GM23338 (cell line): ENCODE results near the gene NME4.
"Not testable (repeated sequence)": the region's sequence is repeated elsewhere in the genome, so short reads cannot be mapped to it uniquely, and the experiment has no call there.

Source experiments
- CREB1 ChIP-seq: fragments of 250-450 bp; sonication (Bioruptor Pico); IDR thresholded peaks from 2 replicates; pipeline ENCODE4 v1.5.0; 2020; ENCODE audit warnings: low read depth, mild to moderate bottlenecking, moderate library complexity
- EZH2 ChIP-seq: fragments of 200-600 bp; sonication (generic); IDR thresholded peaks from one replicate; pipeline ENCODE4 v1.8.0; 2017; ENCODE audit warnings: antibody characterized with exemption, mild to moderate bottlenecking, low read depth; ENCODE audit not compliant: unreplicated experiment
- EZH2phosphoT487 ChIP-seq: fragments of 200-600 bp; sonication (generic); IDR thresholded peaks from one replicate; pipeline ENCODE4 v1.8.1; 2018; ENCODE audit warnings: antibody characterized with exemption; ENCODE audit not compliant: unreplicated experiment
- JUNB ChIP-seq: IDR thresholded peaks from one replicate; pipeline ENCODE4 v1.6.1; 2016; ENCODE audit warnings: antibody characterized with exemption; ENCODE audit not compliant: unreplicated experiment
- NANOG ChIP-seq: IDR thresholded peaks from 2 replicates; pipeline ENCODE4 v1.6.1; 2016; ENCODE audit warnings: antibody characterized with exemption, borderline replicate concordance
- POLR2AphosphoS5 ChIP-seq: IDR thresholded peaks from 2 replicates; pipeline ENCODE4 v1.6.1; 2016; ENCODE audit warnings: antibody characterized with exemption, low read depth
- STAT1 ChIP-seq: IDR thresholded peaks from one replicate; pipeline ENCODE4 v1.6.1; 2016; ENCODE audit warnings: antibody characterized with exemption; ENCODE audit not compliant: unreplicated experiment
- ZNF114 ChIP-seq: fragments of 250-450 bp; sonication (Bioruptor Pico); IDR thresholded peaks from 2 replicates; pipeline ENCODE4 v1.5.0; 2020; ENCODE audit warnings: mild to moderate bottlenecking, moderate library complexity
- ZNF331 ChIP-seq: fragments of 250-450 bp; sonication (Bioruptor Pico); IDR thresholded peaks from 2 replicates; pipeline ENCODE4 v1.5.0; 2020; ENCODE audit warnings: low read depth, mild to moderate bottlenecking, moderate library complexity
- TF ChIP-seq, protein P1 (sequence below), 2 experiments: fragments of 200-600 bp in 1 of 2; sonication (generic) in 1 of 2; conservative IDR thresholded peaks; 2 replicates each; pipeline versions ENCODE4 v1.5.1 to v1.6.1; 2016 to 2017; ENCODE audit warnings: antibody characterized with exemption in 2 of 2, low read depth in 2 of 2, mild to moderate bottlenecking in 2 of 2, moderate library complexity in 1 of 2
- TF ChIP-seq, protein P2 (sequence below): IDR thresholded peaks from 2 replicates; pipeline ENCODE4 v1.6.1; 2016; ENCODE audit warnings: antibody characterized with exemption
- TF ChIP-seq, protein P3 (sequence below): IDR thresholded peaks from one replicate; pipeline ENCODE4 v1.6.1; 2018; ENCODE audit warnings: antibody characterized with exemption; ENCODE audit not compliant: unreplicated experiment
- TF ChIP-seq, protein P4 (sequence below): fragments of 250-450 bp; sonication (Bioruptor Pico); IDR thresholded peaks from 2 replicates; pipeline ENCODE4 v1.5.0; 2020; ENCODE audit warnings: mild to moderate bottlenecking, moderate library complexity

DNA sequence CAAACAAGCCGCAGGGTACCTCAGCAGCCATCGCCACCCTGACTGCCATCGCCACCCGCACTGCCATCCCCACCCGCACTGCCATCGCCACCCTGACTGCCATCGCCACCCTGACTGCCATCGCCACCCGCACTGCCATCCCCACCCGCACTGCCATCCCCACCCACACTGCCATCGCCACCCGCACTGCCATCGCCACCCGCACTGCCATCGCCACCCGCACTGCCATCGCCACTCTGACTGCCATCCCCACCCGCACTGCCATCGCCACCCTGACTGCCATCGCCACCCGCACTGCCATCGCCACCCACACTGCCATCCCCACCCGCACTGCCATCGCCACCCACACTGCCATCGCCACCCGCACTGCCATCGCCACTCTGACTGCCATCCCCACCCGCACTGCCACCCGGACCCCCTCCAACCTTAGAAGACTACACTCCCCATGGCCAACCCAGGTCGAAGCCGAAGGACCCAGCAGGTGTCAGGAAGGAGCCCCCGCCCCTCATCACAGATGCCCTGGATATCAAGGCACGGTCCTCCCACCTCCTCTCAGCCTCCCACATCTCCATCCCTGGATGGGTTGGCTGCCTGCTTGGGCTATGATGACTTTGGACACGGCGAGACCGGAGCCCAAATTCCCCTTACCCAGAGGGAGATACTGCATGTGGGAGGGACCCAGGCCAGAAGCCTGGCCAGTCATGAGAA, 18.7 kb upstream of the NME4 start:
- TF ChIP-seq, protein P1, sequence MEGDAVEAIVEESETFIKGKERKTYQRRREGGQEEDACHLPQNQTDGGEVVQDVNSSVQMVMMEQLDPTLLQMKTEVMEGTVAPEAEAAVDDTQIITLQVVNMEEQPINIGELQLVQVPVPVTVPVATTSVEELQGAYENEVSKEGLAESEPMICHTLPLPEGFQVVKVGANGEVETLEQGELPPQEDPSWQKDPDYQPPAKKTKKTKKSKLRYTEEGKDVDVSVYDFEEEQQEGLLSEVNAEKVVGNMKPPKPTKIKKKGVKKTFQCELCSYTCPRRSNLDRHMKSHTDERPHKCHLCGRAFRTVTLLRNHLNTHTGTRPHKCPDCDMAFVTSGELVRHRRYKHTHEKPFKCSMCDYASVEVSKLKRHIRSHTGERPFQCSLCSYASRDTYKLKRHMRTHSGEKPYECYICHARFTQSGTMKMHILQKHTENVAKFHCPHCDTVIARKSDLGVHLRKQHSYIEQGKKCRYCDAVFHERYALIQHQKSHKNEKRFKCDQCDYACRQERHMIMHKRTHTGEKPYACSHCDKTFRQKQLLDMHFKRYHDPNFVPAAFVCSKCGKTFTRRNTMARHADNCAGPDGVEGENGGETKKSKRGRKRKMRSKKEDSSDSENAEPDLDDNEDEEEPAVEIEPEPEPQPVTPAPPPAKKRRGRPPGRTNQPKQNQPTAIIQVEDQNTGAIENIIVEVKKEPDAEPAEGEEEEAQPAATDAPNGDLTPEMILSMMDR (conservative IDR thresholded peaks at IDR 0.05; ENCODE audit: low read depth in 2 of 2) = not testable (repeated sequence)
- TF ChIP-seq CREB1 (CRISPR knock-in tag); POLR2AphosphoS5; EZH2phosphoT487; EZH2; ZNF114 (CRISPR knock-in tag); JUNB; ZNF331 (CRISPR knock-in tag); NANOG; STAT1: not testable (repeated sequence)
- TF ChIP-seq, protein P2, sequence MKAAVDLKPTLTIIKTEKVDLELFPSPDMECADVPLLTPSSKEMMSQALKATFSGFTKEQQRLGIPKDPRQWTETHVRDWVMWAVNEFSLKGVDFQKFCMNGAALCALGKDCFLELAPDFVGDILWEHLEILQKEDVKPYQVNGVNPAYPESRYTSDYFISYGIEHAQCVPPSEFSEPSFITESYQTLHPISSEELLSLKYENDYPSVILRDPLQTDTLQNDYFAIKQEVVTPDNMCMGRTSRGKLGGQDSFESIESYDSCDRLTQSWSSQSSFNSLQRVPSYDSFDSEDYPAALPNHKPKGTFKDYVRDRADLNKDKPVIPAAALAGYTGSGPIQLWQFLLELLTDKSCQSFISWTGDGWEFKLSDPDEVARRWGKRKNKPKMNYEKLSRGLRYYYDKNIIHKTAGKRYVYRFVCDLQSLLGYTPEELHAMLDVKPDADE = not testable (repeated sequence)
- TF ChIP-seq, protein P3, sequence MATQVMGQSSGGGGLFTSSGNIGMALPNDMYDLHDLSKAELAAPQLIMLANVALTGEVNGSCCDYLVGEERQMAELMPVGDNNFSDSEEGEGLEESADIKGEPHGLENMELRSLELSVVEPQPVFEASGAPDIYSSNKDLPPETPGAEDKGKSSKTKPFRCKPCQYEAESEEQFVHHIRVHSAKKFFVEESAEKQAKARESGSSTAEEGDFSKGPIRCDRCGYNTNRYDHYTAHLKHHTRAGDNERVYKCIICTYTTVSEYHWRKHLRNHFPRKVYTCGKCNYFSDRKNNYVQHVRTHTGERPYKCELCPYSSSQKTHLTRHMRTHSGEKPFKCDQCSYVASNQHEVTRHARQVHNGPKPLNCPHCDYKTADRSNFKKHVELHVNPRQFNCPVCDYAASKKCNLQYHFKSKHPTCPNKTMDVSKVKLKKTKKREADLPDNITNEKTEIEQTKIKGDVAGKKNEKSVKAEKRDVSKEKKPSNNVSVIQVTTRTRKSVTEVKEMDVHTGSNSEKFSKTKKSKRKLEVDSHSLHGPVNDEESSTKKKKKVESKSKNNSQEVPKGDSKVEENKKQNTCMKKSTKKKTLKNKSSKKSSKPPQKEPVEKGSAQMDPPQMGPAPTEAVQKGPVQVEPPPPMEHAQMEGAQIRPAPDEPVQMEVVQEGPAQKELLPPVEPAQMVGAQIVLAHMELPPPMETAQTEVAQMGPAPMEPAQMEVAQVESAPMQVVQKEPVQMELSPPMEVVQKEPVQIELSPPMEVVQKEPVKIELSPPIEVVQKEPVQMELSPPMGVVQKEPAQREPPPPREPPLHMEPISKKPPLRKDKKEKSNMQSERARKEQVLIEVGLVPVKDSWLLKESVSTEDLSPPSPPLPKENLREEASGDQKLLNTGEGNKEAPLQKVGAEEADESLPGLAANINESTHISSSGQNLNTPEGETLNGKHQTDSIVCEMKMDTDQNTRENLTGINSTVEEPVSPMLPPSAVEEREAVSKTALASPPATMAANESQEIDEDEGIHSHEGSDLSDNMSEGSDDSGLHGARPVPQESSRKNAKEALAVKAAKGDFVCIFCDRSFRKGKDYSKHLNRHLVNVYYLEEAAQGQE = not testable (repeated sequence)
- TF ChIP-seq, protein P4, sequence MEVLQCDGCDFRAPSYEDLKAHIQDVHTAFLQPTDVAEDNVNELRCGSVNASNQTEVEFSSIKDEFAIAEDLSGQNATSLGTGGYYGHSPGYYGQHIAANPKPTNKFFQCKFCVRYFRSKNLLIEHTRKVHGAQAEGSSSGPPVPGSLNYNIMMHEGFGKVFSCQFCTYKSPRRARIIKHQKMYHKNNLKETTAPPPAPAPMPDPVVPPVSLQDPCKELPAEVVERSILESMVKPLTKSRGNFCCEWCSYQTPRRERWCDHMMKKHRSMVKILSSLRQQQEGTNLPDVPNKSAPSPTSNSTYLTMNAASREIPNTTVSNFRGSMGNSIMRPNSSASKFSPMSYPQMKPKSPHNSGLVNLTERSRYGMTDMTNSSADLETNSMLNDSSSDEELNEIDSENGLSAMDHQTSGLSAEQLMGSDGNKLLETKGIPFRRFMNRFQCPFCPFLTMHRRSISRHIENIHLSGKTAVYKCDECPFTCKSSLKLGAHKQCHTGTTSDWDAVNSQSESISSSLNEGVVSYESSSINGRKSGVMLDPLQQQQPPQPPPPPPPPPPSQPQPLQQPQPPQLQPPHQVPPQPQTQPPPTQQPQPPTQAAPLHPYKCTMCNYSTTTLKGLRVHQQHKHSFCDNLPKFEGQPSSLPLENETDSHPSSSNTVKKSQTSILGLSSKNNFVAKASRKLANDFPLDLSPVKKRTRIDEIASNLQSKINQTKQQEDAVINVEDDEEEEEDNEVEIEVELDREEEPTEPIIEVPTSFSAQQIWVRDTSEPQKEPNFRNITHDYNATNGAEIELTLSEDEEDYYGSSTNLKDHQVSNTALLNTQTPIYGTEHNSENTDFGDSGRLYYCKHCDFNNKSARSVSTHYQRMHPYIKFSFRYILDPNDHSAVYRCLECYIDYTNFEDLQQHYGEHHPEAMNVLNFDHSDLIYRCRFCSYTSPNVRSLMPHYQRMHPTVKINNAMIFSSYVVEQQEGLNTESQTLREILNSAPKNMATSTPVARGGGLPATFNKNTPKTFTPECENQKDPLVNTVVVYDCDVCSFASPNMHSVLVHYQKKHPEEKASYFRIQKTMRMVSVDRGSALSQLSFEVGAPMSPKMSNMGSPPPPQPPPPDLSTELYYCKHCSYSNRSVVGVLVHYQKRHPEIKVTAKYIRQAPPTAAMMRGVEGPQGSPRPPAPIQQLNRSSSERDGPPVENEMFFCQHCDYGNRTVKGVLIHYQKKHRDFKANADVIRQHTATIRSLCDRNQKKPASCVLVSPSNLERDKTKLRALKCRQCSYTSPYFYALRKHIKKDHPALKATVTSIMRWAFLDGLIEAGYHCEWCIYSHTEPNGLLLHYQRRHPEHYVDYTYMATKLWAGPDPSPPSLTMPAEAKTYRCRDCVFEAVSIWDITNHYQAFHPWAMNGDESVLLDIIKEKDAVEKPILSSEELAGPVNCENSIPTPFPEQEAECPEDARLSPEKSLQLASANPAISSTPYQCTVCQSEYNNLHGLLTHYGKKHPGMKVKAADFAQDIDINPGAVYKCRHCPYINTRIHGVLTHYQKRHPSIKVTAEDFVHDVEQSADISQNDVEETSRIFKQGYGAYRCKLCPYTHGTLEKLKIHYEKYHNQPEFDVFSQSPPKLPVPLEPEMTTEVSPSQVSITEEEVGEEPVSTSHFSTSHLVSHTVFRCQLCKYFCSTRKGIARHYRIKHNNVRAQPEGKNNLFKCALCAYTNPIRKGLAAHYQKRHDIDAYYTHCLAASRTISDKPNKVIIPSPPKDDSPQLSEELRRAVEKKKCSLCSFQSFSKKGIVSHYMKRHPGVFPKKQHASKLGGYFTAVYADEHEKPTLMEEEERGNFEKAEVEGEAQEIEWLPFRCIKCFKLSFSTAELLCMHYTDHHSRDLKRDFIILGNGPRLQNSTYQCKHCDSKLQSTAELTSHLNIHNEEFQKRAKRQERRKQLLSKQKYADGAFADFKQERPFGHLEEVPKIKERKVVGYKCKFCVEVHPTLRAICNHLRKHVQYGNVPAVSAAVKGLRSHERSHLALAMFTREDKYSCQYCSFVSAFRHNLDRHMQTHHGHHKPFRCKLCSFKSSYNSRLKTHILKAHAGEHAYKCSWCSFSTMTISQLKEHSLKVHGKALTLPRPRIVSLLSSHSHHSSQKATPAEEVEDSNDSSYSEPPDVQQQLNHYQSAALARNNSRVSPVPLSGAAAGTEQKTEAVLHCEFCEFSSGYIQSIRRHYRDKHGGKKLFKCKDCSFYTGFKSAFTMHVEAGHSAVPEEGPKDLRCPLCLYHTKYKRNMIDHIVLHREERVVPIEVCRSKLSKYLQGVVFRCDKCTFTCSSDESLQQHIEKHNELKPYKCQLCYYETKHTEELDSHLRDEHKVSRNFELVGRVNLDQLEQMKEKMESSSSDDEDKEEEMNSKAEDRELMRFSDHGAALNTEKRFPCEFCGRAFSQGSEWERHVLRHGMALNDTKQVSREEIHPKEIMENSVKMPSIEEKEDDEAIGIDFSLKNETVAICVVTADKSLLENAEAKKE = not testable (repeated sequence)
